Neural progenitor cell (in vitro differentiated cells): ENCODE data around the gene MCF2L2. TPM values are rescaled to one million over a fixed set of nuclear protein-coding genes. Genes with fewer than 3 reads are reported as not detected.

ENCODE experiments used
- DNase-seq: peaks from one replicate; pipeline ENCODE4 v3.0.0-alpha.2; 2016; ENCODE audit warnings: low spot score
- H2AFZ ChIP-seq: fragments of 200-600 bp; sonication (generic); replicated peaks from 2 replicates; pipeline ENCODE4 v1.6.1; 2016; ENCODE audit warnings: antibody characterized with exemption
- H3F3A ChIP-seq: fragments of 200-600 bp; sonication (generic); 2 replicates; pipeline ENCODE4 v1.6.1; 2016; ENCODE audit warnings: antibody characterized with exemption, low read depth
- H3K27ac ChIP-seq: fragments of 200-600 bp; sonication (generic); 2 replicates; pipeline ENCODE4 v1.5.1; 2016; ENCODE audit warnings: mild to moderate bottlenecking
- H3K27me3 ChIP-seq: fragments of 200-600 bp; sonication (generic); 2 replicates; pipeline ENCODE4 v1.6.1; 2016; ENCODE audit warnings: mild to moderate bottlenecking, moderate library complexity
- H3K36me3 ChIP-seq: fragments of 200-600 bp; sonication (generic); 2 replicates; pipeline ENCODE4 v1.5.1; 2016
- H3K4me1 ChIP-seq: fragments of 200-600 bp; sonication (generic); 2 replicates; pipeline ENCODE4 v1.6.1; 2016; ENCODE audit warnings: mixed run types
- H3K4me2 ChIP-seq: fragments of 200-600 bp; sonication (generic); 2 replicates; pipeline ENCODE4 v1.6.1; 2016
- H3K4me3 ChIP-seq: fragments of 200-600 bp; sonication (generic); 2 replicates; pipeline ENCODE4 v1.5.1; 2016
- H3K79me2 ChIP-seq: fragments of 200-600 bp; sonication (generic); 2 replicates; pipeline ENCODE4 v1.6.1; 2016; ENCODE audit warnings: low read depth
- H3K9ac ChIP-seq: fragments of 200-600 bp; sonication (generic); 2 replicates; pipeline ENCODE4 v1.6.1; 2016
- H3K9me3 ChIP-seq: fragments of 200-600 bp; sonication (generic); 2 replicates; pipeline ENCODE4 v1.5.1; 2016; ENCODE audit warnings: low read depth
- H4K20me1 ChIP-seq: fragments of 200-600 bp; sonication (generic); 2 replicates; pipeline ENCODE4 v1.6.1; 2016; ENCODE audit warnings: low read depth
- H3K27ac Mint-ChIP-seq: 3 replicates; pipeline ENCODE4 v1.8.0; 2021; ENCODE audit warnings: mixed read lengths
- H3K27me3 Mint-ChIP-seq: 2 replicates; pipeline ENCODE4 v1.8.0; 2022; ENCODE audit warnings: low read depth, mild to moderate bottlenecking, inconsistent platforms, moderate library complexity, mixed read lengths; ENCODE audit not compliant: insufficient read depth
- H3K36me3 Mint-ChIP-seq: 3 replicates; pipeline ENCODE4 v1.8.0; 2021; ENCODE audit warnings: mixed read lengths
- H3K4me1 Mint-ChIP-seq: 3 replicates; pipeline ENCODE4 v1.8.0; 2021; ENCODE audit warnings: mixed read lengths
- H3K4me3 Mint-ChIP-seq: 3 replicates; pipeline ENCODE4 v1.8.0; 2021; ENCODE audit warnings: mild to moderate bottlenecking, moderate library complexity, mixed read lengths
- H3K9me3 Mint-ChIP-seq: 3 replicates; pipeline ENCODE4 v1.8.0; 2020; ENCODE audit warnings: mixed read lengths
- CTCF ChIP-seq: fragments of 200-600 bp; sonication (generic); IDR thresholded peaks from 2 replicates; pipeline ENCODE4 v1.5.1; 2017; ENCODE audit warnings: antibody characterized with exemption, mild to moderate bottlenecking
- EZH2 ChIP-seq: fragments of 200-600 bp; sonication (generic); IDR thresholded peaks from 2 replicates; pipeline ENCODE4 v1.6.1; 2017; ENCODE audit warnings: antibody characterized with exemption, mild to moderate bottlenecking, moderate library complexity
- EZH2phosphoT487 ChIP-seq: fragments of 200-600 bp; sonication (generic); IDR thresholded peaks from 2 replicates; pipeline ENCODE4 v1.6.1; 2017; ENCODE audit warnings: antibody characterized with exemption
- total RNA-seq: library from RNA; depleted of rRNA; stranded (reverse); fragments of >200 nt; gene quantifications from 2 replicates; pipeline ENCODE4 v1.2.3, GENCODE V29; 2015; ENCODE audit warnings: low replicate concordance

Gene MCF2L2
- total RNA-seq, 1 donor from 2014 or later, result 11.1 TPM

GRCh38 chr3:183212096-183212495 is 216.3 kb downstream of the MCF2L2 start:
- peaks cover 2% of the 10 kb centered on the region for H3K9me3 Mint-ChIP-seq

GRCh38 chr3:183211352-183211751 is 217.1 kb downstream of the MCF2L2 start:
- no peak for DNase-seq
- Mint-ChIP-seq H3K27ac (no peak overlapping the region), H3K4me1 (no peaks in the 10 kb centered on the region), H3K4me3 (no peak overlapping the region), H3K9me3 (peaks cover 2% of the 10 kb centered on the region), H3K27me3 (no peaks in the 10 kb centered on the region), H3K36me3 (no peaks in the 10 kb centered on the region)
- Histone ChIP-seq H3F3A (no peaks in the 10 kb centered on the region), H4K20me1 (no peaks in the 10 kb centered on the region), H3K36me3 (no peaks in the 10 kb centered on the region), H3K27me3 (no peaks in the 10 kb centered on the region), H3K79me2 (no peaks in the 10 kb centered on the region), H3K4me2 (no peak overlapping the region), H3K9me3 (no peaks in the 10 kb centered on the region), H3K4me3 (no peak overlapping the region), H3K4me1 (peaks cover 3% of the 10 kb centered on the region), H3K9ac (no peak overlapping the region), H3K27ac (no peak overlapping the region), H2AFZ (no peak overlapping the region)
- no peak for TF ChIP-seq EZH2
- TF ChIP-seq CTCF, result no peak

More at GRCh38 chr3:183212096-183212495, 216.3 kb downstream of the MCF2L2 start:
- no peak overlapping the region for H2AFZ ChIP-seq
- no peaks in the 10 kb centered on the region for H3F3A ChIP-seq
- H3K9me3 ChIP-seq, result no peaks in the 10 kb centered on the region
- H3K4me1 Mint-ChIP-seq, result no peaks in the 10 kb centered on the region
- H3K4me3 Mint-ChIP-seq, result no peak overlapping the region
- H3K27me3 ChIP-seq, result no peaks in the 10 kb centered on the region
- H4K20me1 ChIP-seq, result no peaks in the 10 kb centered on the region
- no peaks in the 10 kb centered on the region for H3K36me3 ChIP-seq
- TF ChIP-seq EZH2 (no peak), EZH2phosphoT487 (no peak), CTCF (no peak)
- no peaks in the 10 kb centered on the region for H3K36me3 Mint-ChIP-seq
- peaks cover 3% of the 10 kb centered on the region for H3K4me1 ChIP-seq
- no peak overlapping the region for H3K9ac ChIP-seq
- no peak overlapping the region for H3K4me2 ChIP-seq
- H3K79me2 ChIP-seq, result no peaks in the 10 kb centered on the region
- H3K27ac ChIP-seq, result no peak overlapping the region
- H3K27ac Mint-ChIP-seq, result no peak overlapping the region
- no peak overlapping the region for H3K4me3 ChIP-seq
- no peak for DNase-seq
- H3K27me3 Mint-ChIP-seq, result no peaks in the 10 kb centered on the region

- H3K36me3 ChIP-seq, result no peaks in the 10 kb centered on the region
- no peak overlapping the region for H3K4me2 ChIP-seq
- no peaks in the 10 kb centered on the region for H3K9me3 ChIP-seq
- H3K36me3 Mint-ChIP-seq, result no peaks in the 10 kb centered on the region
- DNase-seq, result no peak
- no peaks in the 10 kb centered on the region for H3F3A ChIP-seq
- no peak overlapping the region for H3K9ac ChIP-seq
- H3K9me3 Mint-ChIP-seq, result peaks cover 2% of the 10 kb centered on the region
- no peaks in the 10 kb centered on the region for H3K27me3 Mint-ChIP-seq
- H3K4me1 ChIP-seq, result peaks cover 3% of the 10 kb centered on the region
- H3K4me1 Mint-ChIP-seq, result no peaks in the 10 kb centered on the region
- no peaks in the 10 kb centered on the region for H3K79me2 ChIP-seq
- H3K27ac Mint-ChIP-seq, result no peak overlapping the region
- no peak overlapping the region for H3K27ac ChIP-seq
- H3K27me3 ChIP-seq, result no peaks in the 10 kb centered on the region
- no peaks in the 10 kb centered on the region for H4K20me1 ChIP-seq
- no peak overlapping the region for H3K4me3 Mint-ChIP-seq
- H3K4me3 ChIP-seq, result no peak overlapping the region
- TF ChIP-seq CTCF (no peak), EZH2phosphoT487 (no peak), EZH2 (no peak)
- H2AFZ ChIP-seq, result no peak overlapping the region
Observed at GRCh38 chr3:183210862-183211341, 217.5 kb downstream of the MCF2L2 start.
